Uterus (tissue), 2 donors: ENCODE results near the gene PWP2.
"Not testable (repeated sequence)": the region's sequence is repeated elsewhere in the genome, so short reads cannot be mapped to it uniquely, and the experiment has no call there.

ENCODE experiments used
- CTCF ChIP-seq, 4 experiments: fragments of 200-600 bp in 2 of 4; fragments of 450-650 bp in 2 of 4; sonication (generic) in 2 of 4; IDR thresholded peaks; one replicate each; pipeline ENCODE4 v1.5.1; 2016 to 2019; ENCODE audit warnings: antibody characterized with exemption in 4 of 4, mild to moderate bottlenecking in 2 of 4, moderate library complexity in 1 of 4
- POLR2A ChIP-seq, 2 donors: fragments of 450-650 bp; IDR thresholded peaks; one replicate each; pipeline ENCODE4 v1.6.1; 2016; ENCODE audit warnings: antibody characterized with exemption in 2 of 2, mild to moderate bottlenecking in 1 of 2, moderate library complexity in 1 of 2

- not testable (repeated sequence) for TF ChIP-seq POLR2A, CTCF (IDR thresholded peaks at IDR 0.05)
Observed at GRCh38 chr21:44122131-44122530, 14.9 kb downstream of the PWP2 start.
